NCI-H2029 treated with DMSO at 0.1 percent for 48 hours (cell line): Measurements from ENCODE around the gene WDFY3.

Source experiments
- DNase-seq: peaks from one replicate; lab custom pipeline; 2025; lab: John Stamatoyannopoulos, UW

WDFY3 gene

DNA sequence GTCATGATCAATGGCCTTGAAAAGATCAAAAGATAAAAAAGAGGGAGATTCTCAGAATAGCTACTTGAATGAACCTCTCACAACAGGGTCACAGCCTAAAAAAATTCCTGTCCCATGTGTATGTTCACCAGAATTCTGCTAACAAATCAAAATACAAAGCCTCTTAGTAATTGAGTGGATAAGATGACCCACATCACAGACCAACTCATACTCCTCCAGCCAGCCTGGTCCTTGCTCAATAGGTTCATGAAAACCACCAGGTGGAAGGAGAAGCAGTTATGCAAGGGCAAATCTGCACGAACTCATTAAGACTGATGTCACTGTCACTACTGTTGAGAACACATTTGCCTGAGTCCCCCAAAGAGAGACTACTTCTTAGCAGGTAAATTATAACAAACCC is 21.5 kb downstream of the WDFY3 start:
- no peak for DNase-seq

DNA sequence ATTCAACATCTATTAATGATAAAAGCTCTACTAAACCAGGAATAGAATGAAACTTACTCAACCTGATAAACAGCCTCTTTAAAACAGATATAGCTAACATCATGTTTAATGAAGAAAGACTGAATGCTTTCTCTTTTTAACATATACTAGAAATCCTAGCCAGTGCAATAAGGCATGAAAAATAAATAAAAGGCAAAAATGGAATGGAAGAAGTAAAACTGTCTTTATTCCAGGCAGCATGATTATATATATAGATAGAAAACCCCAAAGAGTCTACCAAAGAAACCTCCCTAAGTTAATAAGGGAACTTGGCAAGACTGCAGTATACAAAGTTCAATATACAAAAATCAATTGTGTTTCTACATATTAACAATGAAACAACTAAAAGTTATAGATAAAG is 25.5 kb downstream of the WDFY3 start:
- no peak for DNase-seq

DNA sequence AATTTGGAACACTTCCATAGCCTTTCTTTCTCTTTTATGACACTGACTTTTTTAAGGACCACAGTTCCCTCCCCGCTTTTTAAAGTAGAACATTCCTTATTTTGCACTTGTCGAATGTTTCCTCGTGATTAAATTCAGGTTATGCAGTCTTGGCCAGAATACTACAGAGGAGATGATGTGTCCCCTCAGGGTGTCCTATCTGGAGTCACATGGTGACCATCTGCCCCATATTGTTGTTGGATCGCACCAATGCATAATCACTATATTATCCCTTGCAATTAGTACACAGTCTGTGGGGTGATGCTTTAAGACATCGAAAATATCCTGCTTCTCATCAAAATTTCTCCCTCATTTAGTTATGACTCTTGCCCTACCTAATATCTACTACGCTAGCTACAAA is 27.4 kb downstream of the WDFY3 start:
- DNase-seq = no peak

DNA sequence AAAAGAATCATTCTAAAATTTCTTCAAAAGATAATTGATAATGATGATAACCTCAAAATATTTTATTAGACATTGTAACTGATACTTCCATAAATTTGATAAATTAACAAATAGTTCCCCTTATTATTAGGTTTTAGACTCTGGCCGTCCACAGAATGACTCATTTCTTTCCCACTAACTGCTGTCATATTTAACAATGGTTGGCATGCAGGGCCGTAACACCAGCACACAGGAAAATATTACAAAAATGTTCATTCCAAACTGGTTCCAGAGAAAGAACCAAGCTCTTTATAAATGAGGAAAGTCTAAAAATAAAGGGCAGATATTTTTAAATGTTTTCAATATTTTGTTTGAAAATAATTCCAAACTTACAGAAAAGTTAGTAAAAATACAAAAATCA is 28.2 kb downstream of the WDFY3 start:
- no peak for DNase-seq

DNA sequence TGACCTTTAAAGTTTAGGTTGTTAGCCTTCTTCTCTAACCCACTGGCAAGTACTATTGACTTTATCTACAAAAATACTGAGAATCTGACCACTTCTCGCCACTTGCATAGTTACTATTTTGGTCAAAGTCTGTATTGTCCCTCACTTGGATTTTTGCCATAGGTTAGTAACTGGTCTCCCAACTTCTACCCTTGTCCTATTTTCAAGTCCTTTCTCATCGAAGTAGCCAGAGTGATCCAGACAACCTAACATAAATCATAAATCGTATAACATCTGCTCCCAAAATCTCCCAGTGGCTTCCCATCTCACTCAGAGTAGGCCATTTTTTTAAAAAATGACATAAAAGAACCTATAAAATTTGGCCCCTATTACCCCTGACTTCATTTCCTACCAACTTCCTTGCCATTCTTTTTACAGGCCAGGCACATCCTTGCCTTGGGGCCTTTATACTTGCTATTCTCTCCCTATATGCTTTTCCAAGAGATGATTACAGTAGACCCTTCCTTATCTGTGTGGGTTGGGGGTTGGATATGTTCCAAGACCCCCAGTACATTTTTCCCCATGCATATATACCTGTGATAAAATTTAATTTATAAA is 29.0 kb downstream of the WDFY3 start:
- DNase-seq = no peak

DNA sequence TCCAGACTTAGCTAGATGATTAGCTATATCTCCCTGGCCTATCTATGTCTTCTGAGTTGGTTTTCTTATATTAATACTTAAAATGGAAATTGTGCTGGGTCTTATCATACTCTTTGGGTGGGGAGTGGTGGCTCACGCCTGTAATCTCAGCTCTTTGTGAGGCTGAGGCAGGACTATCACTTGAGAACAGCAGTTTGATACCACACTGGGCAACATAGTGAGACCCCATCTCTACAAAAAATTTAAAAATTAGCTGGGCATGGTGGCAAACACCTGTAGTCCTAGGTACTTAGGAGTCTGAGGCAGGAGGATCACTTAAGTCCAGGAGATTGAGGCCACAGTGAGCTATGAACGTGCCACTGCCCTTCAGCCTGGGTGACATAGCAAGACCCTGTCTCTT is 30.4 kb downstream of the WDFY3 start:
- DNase-seq = no peak

DNA sequence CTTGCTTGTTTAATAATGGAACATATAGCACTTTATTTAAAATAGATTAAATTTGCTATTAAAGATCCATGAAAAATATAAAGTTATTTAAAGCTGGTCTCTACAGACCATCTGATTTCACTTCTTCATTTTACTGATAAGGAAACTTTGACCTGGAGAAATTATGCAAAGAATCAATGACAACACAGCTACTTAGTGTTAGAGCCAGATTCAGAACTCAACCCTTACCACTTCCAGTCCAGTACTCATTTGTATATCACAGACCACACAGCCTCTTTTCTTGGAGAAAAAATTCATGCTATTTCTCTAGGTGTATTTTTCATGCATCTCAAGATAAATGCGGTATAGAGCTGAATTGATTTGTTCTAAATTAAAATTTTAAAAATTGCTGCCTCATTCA is 34.0 kb downstream of the WDFY3 start:
- no peak for DNase-seq

DNA sequence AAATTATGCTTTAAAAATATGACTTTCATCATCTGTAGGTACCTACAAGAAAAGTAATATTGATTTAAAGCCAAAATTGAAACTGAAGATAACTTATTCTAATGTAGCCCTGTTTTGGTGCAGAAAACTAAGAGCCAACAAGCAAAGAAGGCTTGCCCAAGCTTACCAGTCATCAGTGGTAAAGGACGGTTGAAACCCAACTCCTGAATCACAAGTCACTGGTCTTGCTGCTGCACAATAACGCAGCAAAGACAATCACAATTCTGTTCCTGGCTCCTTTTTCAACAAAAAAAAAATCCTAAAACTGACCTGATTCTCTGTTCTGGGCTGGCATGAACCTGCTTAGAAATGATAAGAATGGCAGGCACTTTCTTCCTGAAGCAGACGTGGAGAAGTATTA is 34.5 kb downstream of the WDFY3 start:
- no peak for DNase-seq

DNA sequence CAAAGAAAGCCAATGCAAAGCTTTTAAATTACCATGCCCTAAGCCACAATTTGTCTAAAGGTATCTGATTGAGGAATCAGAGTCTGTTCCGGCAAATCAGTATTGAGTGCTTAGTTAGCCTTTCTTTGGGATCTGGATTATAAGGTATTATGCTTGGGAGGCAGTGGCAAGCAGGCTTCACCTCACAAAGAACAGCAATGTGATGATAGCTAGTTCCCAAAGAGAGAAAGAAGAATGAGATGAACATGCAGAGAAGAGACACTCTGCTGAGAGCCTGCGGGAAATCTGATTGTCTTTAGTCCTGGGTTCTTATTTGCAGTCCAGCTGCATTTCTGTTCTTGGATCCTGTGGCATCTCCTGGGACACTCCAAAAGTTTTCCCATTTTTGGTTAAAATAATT is 35.2 kb downstream of the WDFY3 start:
- no peak for DNase-seq

DNA sequence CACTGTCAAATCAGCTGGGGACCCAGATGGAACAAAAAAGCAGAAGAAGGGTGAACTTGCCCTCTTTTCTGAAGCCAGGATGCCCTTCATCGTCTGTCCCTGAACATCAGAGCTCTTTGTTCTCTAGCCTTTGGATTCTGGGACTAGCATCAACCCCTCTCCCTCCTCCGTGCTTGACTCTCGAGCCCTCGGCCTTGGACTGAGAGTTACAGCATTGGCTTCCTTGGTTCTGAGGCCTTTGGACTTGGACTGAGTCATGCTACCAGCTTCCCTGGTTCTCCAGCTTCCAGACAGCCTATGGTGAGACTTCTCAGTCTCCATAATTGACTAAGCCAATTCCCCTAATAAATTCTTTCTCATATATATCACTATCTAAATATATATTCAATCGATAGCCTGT is 38.4 kb downstream of the WDFY3 start:
- DNase-seq = no peak

DNA sequence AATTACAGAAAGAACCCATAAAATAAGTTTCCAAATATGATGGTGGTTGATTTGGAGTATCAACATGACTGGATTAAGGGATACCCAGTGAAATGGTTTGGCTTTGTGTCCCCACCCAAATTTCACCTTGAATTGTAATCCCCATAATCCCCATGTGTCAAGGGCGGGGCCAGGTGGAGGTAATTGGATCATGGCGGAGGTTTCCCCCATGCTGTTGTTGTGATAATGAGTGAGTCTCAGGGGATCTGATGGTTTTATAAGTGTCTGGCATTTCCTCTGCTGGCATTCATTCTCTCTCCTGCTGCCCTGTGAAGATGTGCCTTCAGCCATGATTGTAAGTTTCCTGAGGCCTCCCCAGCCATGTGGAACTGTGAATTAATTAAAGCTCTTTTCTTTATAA is 39.1 kb downstream of the WDFY3 start:
- no peak for DNase-seq

DNA sequence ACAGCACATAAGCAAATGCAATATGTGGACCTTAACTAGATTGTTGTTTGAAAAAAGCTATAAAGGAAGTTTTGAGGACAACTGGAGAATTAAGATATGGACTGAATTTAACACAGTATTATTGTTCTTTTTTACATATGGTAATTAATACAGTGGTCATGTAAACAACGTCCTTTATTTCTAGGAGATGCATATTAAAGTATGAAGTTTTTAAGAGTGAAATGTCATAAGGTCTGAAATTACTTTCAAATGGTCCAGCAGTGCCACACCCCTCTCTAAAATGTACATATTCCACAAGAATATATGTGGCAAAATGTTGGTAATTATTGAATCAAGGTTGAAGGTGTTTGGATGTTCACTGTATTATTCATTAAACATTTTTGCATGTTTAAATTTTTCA is 40.9 kb downstream of the WDFY3 start:
- no peak for DNase-seq

DNA sequence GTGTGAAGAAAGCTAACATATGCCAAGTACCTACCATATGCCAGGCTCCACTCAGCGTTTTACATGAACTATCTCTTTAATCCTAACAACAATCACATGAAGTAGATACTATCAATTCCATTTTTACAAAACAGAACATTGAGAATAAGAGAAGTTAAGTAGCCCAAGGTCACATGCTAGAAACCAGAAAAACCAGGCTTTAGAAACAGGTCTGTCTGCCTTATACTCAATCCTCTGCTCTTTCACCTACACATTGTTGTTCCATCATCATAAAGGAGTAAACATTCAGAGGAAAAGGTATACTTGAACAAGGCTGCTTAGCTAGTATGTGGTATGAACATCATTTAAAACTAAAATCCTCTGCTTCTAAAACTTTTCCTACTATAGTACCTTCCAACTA is 42.1 kb downstream of the WDFY3 start:
- DNase-seq = no peak

DNA sequence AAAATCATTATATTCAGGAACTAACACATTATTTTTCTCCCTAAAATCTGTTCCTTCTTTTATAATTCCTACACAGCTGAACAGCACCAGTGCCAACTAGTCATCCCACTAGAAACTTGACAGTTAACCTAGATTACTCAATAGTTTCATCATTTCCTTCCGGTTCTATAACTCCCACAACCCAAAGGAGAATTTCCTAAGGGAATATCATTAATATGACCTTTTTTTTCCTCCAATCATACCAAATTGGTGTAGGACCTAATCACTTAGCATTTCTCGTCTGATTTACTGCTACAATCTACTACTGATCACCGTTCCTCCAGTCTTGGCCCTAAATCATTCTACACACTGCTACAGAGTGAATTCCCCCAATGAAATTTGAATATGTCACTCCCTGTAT is 45.9 kb downstream of the WDFY3 start:
- no peak for DNase-seq

DNA sequence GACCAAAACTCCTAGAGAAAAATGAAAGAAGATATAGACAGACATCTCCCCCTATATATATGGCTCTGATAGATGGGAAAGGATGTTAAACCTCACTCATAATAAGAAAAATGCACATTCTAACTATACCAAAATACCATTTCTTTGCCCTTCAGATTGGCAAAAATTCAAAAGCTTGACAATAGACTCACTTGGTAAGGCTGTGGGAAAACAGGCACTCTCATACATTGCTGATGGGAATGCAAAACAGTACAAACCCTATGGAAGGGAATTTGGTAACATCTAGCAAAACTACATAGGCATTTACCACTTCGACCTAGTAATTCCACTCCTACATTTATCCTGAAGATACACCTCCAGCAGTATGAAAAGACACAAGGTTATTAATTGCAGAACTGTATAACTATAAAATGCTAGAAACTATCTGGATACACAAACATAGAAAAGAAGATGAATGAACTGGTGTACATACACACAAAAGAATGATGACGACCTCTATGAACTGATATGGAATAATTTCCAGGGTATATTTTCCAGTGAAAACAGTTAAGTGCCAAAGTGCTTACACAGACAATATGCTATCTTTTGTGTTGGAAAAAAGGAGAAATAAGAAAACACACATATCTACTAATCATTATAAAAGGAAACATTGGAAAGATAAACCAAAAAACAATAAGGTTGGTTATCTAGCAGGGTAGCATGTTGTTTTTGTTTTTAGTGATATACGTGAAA is 48.5 kb downstream of the WDFY3 start:
- no peak for DNase-seq

DNA sequence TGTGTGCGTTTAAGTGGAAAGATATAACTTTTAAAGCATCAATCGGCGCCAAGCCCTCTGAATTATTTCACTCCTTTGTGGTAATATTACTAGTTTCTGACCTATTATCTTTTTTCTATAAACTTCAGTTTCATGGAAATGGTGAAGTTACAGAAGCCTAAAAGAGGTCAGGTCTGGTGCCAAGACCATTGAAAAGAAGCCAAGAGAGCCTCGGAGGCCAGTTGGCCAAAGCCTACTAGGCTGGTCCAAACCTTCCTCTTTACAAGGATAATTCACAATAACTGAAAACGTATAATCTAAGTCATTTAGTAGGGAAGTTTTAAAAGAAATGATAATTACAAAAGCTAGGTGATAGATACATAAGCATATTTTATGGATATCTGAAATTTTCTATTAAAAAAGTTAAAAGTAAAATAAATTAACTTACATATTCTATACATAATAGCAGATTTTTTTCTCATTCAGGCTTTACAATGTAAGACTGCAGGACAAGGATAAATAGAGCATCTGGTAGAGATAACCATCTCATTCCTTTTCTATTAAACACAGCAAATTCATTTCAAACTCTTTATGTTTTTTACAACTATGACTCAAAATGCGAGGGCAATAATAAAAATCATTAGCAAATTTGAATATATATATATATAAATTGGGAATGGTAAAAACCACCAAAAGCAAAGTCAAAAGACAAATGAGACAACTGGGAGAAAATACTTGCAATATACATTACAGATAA is 49.2 kb downstream of the WDFY3 start:
- DNase-seq = no peak

DNA sequence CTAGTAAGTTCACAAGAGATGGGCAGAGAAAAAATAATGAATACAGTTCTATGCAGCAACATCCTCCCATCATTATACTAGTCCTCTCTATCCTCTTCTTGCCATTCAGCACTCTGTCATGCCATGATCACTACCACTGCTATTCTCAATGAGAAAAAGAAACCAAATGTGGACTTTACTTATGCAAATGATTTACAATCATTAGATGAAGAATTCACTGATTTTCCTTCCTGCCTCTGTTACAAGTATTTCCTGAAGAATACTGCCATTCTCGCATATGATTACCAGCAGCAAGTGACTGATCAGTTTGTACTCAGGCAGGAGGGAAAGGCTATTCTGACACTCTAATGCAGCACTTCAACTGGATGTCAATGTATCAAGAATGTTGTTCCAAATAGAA is 50.3 kb downstream of the WDFY3 start:
- no peak for DNase-seq

DNA sequence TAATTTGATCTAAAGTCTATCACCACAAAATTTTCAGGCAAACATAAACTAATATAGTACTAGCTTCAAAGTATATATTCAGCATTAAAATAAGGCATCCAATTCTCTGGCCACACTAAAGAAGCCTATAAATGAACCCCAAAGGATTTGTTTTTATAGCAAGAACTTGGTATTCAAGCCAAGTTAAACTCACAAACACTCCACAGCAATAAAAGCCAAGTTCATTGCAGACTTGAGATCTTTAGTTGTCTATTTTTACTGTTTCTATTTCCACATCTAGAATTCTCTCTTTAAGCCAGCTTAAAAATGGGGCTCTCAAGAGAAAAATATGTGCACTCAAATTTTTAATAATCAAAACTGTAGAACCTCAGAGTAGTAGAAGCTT is 51.1 kb downstream of the WDFY3 start:
- no peak for DNase-seq

DNA sequence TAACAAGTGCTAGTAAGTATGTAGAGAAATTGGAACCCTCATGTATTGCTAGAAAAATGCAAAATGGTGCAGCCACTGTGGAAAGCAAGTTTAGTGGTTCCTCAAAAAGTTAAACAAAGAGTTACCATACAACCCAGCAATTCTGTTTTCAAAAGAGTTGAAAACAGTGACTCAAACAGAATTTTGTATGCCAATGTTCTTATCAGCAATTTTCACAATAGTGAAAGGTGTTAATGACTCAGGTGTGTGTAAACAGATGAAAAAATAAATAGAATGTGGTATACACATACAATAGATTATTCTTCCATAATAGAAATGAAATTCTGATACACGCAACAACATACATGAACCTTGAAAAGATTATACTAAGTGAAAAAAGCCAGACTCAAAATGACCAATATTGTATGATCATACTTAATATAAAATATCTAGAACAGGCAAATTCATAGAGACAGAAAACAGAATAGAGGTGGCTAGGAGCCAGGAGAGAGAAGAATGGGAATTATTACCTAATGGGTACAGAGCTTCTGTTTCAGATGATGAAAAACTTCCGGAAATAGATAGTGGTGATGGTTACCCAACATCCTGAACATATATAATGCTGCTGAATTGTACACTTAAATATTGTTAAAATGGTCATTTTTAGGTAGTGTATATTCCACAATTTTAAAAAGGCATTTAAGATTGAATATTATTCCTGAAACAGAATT is 51.6 kb downstream of the WDFY3 start:
- DNase-seq = no peak

DNA sequence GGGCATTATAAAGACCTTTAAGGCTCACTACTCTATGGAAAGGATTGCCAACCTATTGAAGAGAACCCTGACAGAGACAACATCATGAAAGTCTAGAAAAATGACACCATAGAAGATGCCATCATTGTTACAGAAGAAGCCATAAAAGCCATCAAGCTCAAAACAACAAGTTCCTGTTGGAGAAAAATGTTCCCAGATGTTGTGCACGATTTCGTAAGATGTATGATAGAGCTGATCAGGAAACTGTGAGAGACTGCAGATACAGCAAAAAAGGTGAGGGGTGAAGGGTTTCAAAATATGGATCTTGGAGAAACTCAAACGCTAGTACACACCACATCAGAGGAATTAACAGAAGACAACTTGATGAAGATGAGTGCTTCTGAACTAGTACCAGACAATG is 53.3 kb downstream of the WDFY3 start:
- no peak for DNase-seq

DNA sequence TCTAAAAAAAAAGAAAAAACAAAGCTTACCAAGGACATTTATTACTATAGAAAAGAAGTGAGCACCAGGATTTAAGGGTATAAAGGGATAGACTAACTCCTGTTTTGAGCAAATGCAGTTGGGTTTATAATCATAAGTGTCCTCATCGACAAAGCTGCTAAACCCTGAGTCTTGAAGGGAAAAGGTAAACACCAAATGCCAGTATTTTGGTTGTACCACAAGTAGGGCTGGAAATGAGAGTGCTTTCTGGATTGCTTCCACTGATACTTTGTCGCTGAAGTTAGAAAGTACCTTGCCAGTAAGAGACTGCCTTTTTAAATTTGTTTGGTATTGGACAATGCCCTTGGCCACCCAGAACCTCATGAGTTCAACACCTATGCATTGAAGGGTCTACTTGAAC is 53.7 kb downstream of the WDFY3 start:
- DNase-seq = no peak

DNA sequence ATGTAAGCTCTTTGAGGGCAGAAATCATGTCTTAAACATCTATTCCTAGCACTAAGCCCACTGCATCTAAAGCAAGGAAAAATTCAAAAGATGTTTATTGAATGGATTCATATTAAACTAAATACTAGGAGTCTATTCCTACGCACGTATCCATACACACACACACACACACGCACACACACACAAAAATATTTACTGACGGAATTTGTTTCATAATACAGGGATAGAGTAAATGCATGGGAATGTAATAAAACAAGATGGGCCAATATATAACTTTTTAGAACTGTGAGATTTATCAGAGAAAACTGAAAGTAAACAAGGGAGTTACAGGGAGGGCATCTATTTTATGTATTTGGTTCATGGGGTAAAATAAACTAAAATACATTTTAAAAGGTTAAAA is 57.6 kb downstream of the WDFY3 start:
- no peak for DNase-seq

DNA sequence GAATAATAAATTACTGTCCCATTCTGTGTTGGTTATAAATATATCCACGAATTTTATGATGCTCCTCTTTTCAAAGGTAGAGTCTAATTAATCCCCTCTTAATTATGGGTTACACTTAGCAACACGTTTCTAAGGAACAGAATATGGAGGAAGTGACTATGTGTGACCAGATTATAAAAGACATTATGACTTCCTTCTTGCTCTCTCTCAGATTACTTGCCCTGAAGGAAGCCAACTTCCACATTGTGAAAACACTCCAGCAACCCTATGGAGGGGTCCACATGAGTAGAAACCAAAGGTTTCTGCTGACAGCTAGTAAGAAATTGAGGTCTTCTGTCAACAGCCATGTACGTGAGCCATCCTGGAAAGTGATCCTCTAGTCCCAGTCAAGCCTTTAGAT is 59.3 kb downstream of the WDFY3 start:
- no peak for DNase-seq
